ENCODE measurements around the gene PDE1C. TPM values are rescaled to one million over a fixed set of nuclear protein-coding genes. Genes with fewer than 3 reads are reported as not detected.

Gene PDE1C
- total RNA-seq, 1 donor from 2014 or later, result 0.26 TPM

- H3K27ac Mint-ChIP-seq (ENCODE audit: unreplicated experiment), result no peak overlapping the region
- peaks cover 4% of the 10 kb centered on the region for H3K9me3 Mint-ChIP-seq
- no peak for DNase-seq (ENCODE audit: low read depth, low spot score)
- peak; percentile 46 for TF ChIP-seq CTCF (conservative IDR thresholded peaks at IDR 0.05)
- H3K36me3 Mint-ChIP-seq (ENCODE audit: low read depth), result no peaks in the 10 kb centered on the region
- no peak overlapping the region for H3K4me3 Mint-ChIP-seq
- H3K27me3 Mint-ChIP-seq (ENCODE audit: low read depth), result no peaks in the 10 kb centered on the region
- H3K4me1 Mint-ChIP-seq, result no peaks in the 10 kb centered on the region
Measured at GRCh38 chr7:32039000-32039756, 31.0 kb downstream of the PDE1C start.

- H3K27ac Mint-ChIP-seq (ENCODE audit: unreplicated experiment), result no peak overlapping the region
- no peaks in the 10 kb centered on the region for H3K36me3 Mint-ChIP-seq (ENCODE audit: low read depth)
- H3K27me3 Mint-ChIP-seq (ENCODE audit: low read depth), result no peaks in the 10 kb centered on the region
- DNase-seq (ENCODE audit: low read depth, low spot score), result no peak
- H3K4me3 Mint-ChIP-seq, result no peak overlapping the region
- H3K4me1 Mint-ChIP-seq, result no peaks in the 10 kb centered on the region
- H3K9me3 Mint-ChIP-seq, result peaks cover 4% of the 10 kb centered on the region
- no peak for TF ChIP-seq CTCF (conservative IDR thresholded peaks at IDR 0.05)
Measured at GRCh38 chr7:32037650-32038198, 32.5 kb downstream of the PDE1C start.

GRCh38 chr7:32036557-32036956 is 33.6 kb downstream of the PDE1C start:
- H3K27me3 Mint-ChIP-seq (ENCODE audit: low read depth), result no peaks in the 10 kb centered on the region
- no peaks in the 10 kb centered on the region for H3K4me1 Mint-ChIP-seq
- no peak overlapping the region for H3K27ac Mint-ChIP-seq (ENCODE audit: unreplicated experiment)
- no peak for TF ChIP-seq CTCF (conservative IDR thresholded peaks at IDR 0.05)
- no peak overlapping the region for H3K4me3 Mint-ChIP-seq
- no peaks in the 10 kb centered on the region for H3K36me3 Mint-ChIP-seq (ENCODE audit: low read depth)
- H3K9me3 Mint-ChIP-seq, result peaks cover 4% of the 10 kb centered on the region
- DNase-seq (ENCODE audit: low read depth, low spot score), result no peak

GRCh38 chr7:32034052-32034451 is 36.2 kb downstream of the PDE1C start:
- no peak for DNase-seq (ENCODE audit: low read depth, low spot score)
- peaks cover 4% of the 10 kb centered on the region for H3K9me3 Mint-ChIP-seq
- H3K27ac Mint-ChIP-seq (ENCODE audit: unreplicated experiment), result no peak overlapping the region
- no peaks in the 10 kb centered on the region for H3K4me1 Mint-ChIP-seq
- no peaks in the 10 kb centered on the region for H3K36me3 Mint-ChIP-seq (ENCODE audit: low read depth)
- TF ChIP-seq CTCF (conservative IDR thresholded peaks at IDR 0.05), result no peak
- no peak overlapping the region for H3K4me3 Mint-ChIP-seq
- no peaks in the 10 kb centered on the region for H3K27me3 Mint-ChIP-seq (ENCODE audit: low read depth)

- Mint-ChIP-seq H3K4me1 (no peaks in the 10 kb centered on the region), H3K27ac (ENCODE audit: unreplicated experiment) (peak overlapping the region; percentile 68), H3K4me3 (no peak overlapping the region), H3K9me3 (peaks cover 4% of the 10 kb centered on the region), H3K27me3 (ENCODE audit: low read depth) (no peaks in the 10 kb centered on the region), H3K36me3 (ENCODE audit: low read depth) (no peaks in the 10 kb centered on the region)
- DNase-seq (ENCODE audit: low read depth, low spot score), result no peak
- TF ChIP-seq CTCF (conservative IDR thresholded peaks at IDR 0.05), result no peak
Measured at GRCh38 chr7:32033006-32033405, 37.2 kb downstream of the PDE1C start.
